A549 (cell line): ENCODE measurements around the gene DSTN. TPM values are rescaled to one million over a fixed set of nuclear protein-coding genes. Genes with fewer than 3 reads are reported as not detected.
A peak's percentile ranks its signal among the peaks of the same experiment; 100 is the strongest.

Experiments
- CBX8 ChIP-seq: fragments of 200-600 bp; sonication (generic); IDR thresholded peaks from 2 replicates; pipeline ENCODE4 v1.6.1; 2016
- E2F6 ChIP-seq: IDR thresholded peaks from 2 replicates; pipeline ENCODE4 v1.6.1; 2012; ENCODE audit warnings: low read depth, borderline replicate concordance
- ELK1 ChIP-seq: fragments of 150-350 bp; IDR thresholded peaks from 2 replicates; pipeline ENCODE4 v1.6.1; 2014; ENCODE audit warnings: low read depth, mild to moderate bottlenecking, low read length
- ESRRA ChIP-seq: fragments of 150-350 bp; IDR thresholded peaks from 2 replicates; pipeline ENCODE4 v1.6.1; 2014; ENCODE audit warnings: mild to moderate bottlenecking, low read length, borderline replicate concordance
- FOSB ChIP-seq: fragments of 250-450 bp; sonication (Bioruptor Pico); IDR thresholded peaks from 2 replicates; pipeline ENCODE4 v1.5.0; 2020; ENCODE audit warnings: mild to moderate bottlenecking, moderate library complexity
- FOSL2 ChIP-seq, 2 experiments: fragments of 450-650 bp in 1 of 2; fragments of >200 bp in 1 of 2; sonication (Bioruptor Twin) in 1 of 2; formaldehyde crosslinking; IDR thresholded peaks; 2 replicates each; pipeline versions ENCODE4 v1.5.0 to v1.6.1; 2016 to 2020; ENCODE audit warnings: mild to moderate bottlenecking in 1 of 2, moderate library complexity in 1 of 2
- FOXS1 ChIP-seq: fragments of 250-450 bp; sonication (Bioruptor Pico); IDR thresholded peaks from 2 replicates; pipeline ENCODE4 v1.5.0; 2020; ENCODE audit warnings: mild to moderate bottlenecking, moderate library complexity
- GATA3 ChIP-seq: IDR thresholded peaks from 2 replicates; pipeline ENCODE4 v1.6.1; 2012; ENCODE audit warnings: borderline replicate concordance
- HES2 ChIP-seq: fragments of >200 bp; sonication (Bioruptor Twin); formaldehyde crosslinking; IDR thresholded peaks from 2 replicates; pipeline ENCODE4 v1.6.1; 2016
- HOXA7 ChIP-seq: fragments of 250-450 bp; sonication (Bioruptor Pico); IDR thresholded peaks from 2 replicates; pipeline ENCODE4 v1.5.0; 2020; ENCODE audit warnings: mild to moderate bottlenecking, moderate library complexity
- HOXB5 ChIP-seq: fragments of 250-450 bp; sonication (Bioruptor Pico); IDR thresholded peaks from 2 replicates; pipeline ENCODE4 v1.5.0; 2020; ENCODE audit warnings: mild to moderate bottlenecking, moderate library complexity
- JUN ChIP-seq, 2 experiments: fragments of >200 bp; sonication (Bioruptor Twin); formaldehyde crosslinking; IDR thresholded peaks; 2 replicates in 1 of 2; 3 replicates in 1 of 2; pipeline ENCODE4 v1.6.1; 2016 to 2017
- JUNB ChIP-seq: fragments of >200 bp; sonication (Bioruptor Twin); formaldehyde crosslinking; IDR thresholded peaks from 2 replicates; pipeline ENCODE4 v1.6.1; 2016
- KDM1A ChIP-seq: fragments of 200-600 bp; sonication (generic); IDR thresholded peaks from 2 replicates; pipeline ENCODE4 v1.6.1; 2016; ENCODE audit warnings: low read depth, mild to moderate bottlenecking
- MAFK ChIP-seq: fragments of 450-650 bp; IDR thresholded peaks from 2 replicates; pipeline ENCODE4 v1.6.1; 2014; ENCODE audit not compliant: partially characterized antibody
- MAX ChIP-seq: IDR thresholded peaks from 2 replicates; pipeline ENCODE4 v1.6.1; 2012
- NFE2L2 ChIP-seq: fragments of 150-350 bp; conservative IDR thresholded peaks from 2 replicates; pipeline ENCODE4 v1.6.1; 2014; ENCODE audit warnings: low read length
- POLR2A ChIP-seq: IDR thresholded peaks from 2 replicates; pipeline ENCODE4 v1.6.1; 2012; ENCODE audit warnings: mild to moderate bottlenecking, low read length
- RAD21 ChIP-seq, 2 experiments: fragments of >200 bp in 1 of 2; sonication (Bioruptor Twin) in 1 of 2; formaldehyde crosslinking in 1 of 2; IDR thresholded peaks in 1 of 2; conservative IDR thresholded peaks in 1 of 2; 2 replicates in 1 of 2; 3 replicates in 1 of 2; pipeline ENCODE4 v1.6.1; 2012 to 2018; ENCODE audit warnings: inconsistent platforms in 1 of 2
- RARB ChIP-seq: fragments of 250-450 bp; sonication (Bioruptor Pico); IDR thresholded peaks from 2 replicates; pipeline ENCODE4 v1.8.0; 2021; ENCODE audit warnings: mild to moderate bottlenecking, moderate library complexity
- RCOR1 ChIP-seq: fragments of 150-350 bp; IDR thresholded peaks from 2 replicates; pipeline ENCODE4 v1.6.1; 2014; ENCODE audit warnings: antibody characterized with exemption, low read length, low read depth
- REST ChIP-seq: fragments of 200-600 bp; sonication (generic); IDR thresholded peaks from 2 replicates; pipeline ENCODE4 v1.6.1; 2016; ENCODE audit warnings: antibody characterized with exemption, mild to moderate bottlenecking, moderate library complexity
- RNF2 ChIP-seq: fragments of 200-600 bp; sonication (generic); IDR thresholded peaks from 2 replicates; pipeline ENCODE4 v1.6.1; 2016; ENCODE audit warnings: low read depth, mild to moderate bottlenecking, antibody characterized with exemption, moderate library complexity, borderline replicate concordance
- SMC3 ChIP-seq: fragments of >200 bp; sonication (Bioruptor Twin); formaldehyde crosslinking; IDR thresholded peaks from 3 replicates; pipeline ENCODE4 v1.6.1; 2018; ENCODE audit warnings: inconsistent platforms
- TFCP2L1 ChIP-seq: fragments of 250-450 bp; sonication (Bioruptor Pico); IDR thresholded peaks from 2 replicates; pipeline ENCODE4 v1.5.0; 2021; ENCODE audit warnings: mild to moderate bottlenecking
- TP53 ChIP-seq: fragments of 250-450 bp; sonication (Bioruptor Pico); IDR thresholded peaks from 2 replicates; pipeline ENCODE4 v1.5.0; 2021; ENCODE audit warnings: mild to moderate bottlenecking, moderate library complexity
- USF2 ChIP-seq: fragments of 450-650 bp; IDR thresholded peaks from 2 replicates; pipeline ENCODE4 v1.6.1; 2014; ENCODE audit warnings: antibody characterized with exemption
- polyA plus RNA-seq, 4 experiments: library from polyadenylated mRNA; depleted of rRNA in 3 of 4; stranded (reverse); fragments of >200 nt; fragmentation: RNase III in 1 of 4; extraction: RNeasy Plus Mini Kit Qiagen cat#74134 plus additional on column Dnase treatment in 1 of 4; gene quantifications; 2 replicates in 3 of 4; 3 replicates in 1 of 4; pipeline ENCODE4 v1.2.3, GENCODE V29; 2011 to 2017
- TF ChIP-seq, protein P1 (sequence below): fragments of >200 bp; sonication (Bioruptor Twin); formaldehyde crosslinking; IDR thresholded peaks from 3 replicates; pipeline ENCODE4 v1.6.1; 2016
- TF ChIP-seq, protein P2 (sequence below): IDR thresholded peaks from 2 replicates; pipeline ENCODE4 v1.6.1; 2012

DSTN gene
- polyA plus RNA-seq, 2 of the 4 experiments (the other 2 are of a cell fraction) = 544 to 1,131 TPM

- no peak for TF ChIP-seq MAFK
- TF ChIP-seq NFE2L2 = no peak
- peak; percentile 85 for TF ChIP-seq MAX
- peak; percentile 86 to 94 for TF ChIP-seq JUN (IDR thresholded peaks at IDR 0.05)
- TF ChIP-seq CBX8 = no peak
- peak; percentile 32; the same call in 1 of the 3 replicates for TF ChIP-seq SMC3
- TF ChIP-seq, protein P1, sequence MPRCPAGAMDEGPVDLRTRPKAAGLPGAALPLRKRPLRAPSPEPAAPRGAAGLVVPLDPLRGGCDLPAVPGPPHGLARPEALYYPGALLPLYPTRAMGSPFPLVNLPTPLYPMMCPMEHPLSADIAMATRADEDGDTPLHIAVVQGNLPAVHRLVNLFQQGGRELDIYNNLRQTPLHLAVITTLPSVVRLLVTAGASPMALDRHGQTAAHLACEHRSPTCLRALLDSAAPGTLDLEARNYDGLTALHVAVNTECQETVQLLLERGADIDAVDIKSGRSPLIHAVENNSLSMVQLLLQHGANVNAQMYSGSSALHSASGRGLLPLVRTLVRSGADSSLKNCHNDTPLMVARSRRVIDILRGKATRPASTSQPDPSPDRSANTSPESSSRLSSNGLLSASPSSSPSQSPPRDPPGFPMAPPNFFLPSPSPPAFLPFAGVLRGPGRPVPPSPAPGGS = peak; percentile 90
- no peak for TF ChIP-seq KDM1A
- no peak for TF ChIP-seq RNF2
- TF ChIP-seq JUNB = peak; percentile 60; the same call in 1 of the 2 replicates
- TF ChIP-seq TFCP2L1 = peak; percentile 94
- TF ChIP-seq E2F6 = peak; percentile 64
- TF ChIP-seq GATA3 = peak; percentile 53; the same call in 1 of the 2 replicates
- no peak for TF ChIP-seq ESRRA
- no peak for TF ChIP-seq HES2
- peak; percentile 87; the same call in 1 of the 2 replicates for TF ChIP-seq TP53 (CRISPR knock-in tag)
- peak; percentile 80 for TF ChIP-seq FOSB (CRISPR knock-in tag)
- no peak for TF ChIP-seq USF2
- peak; percentile 62 for TF ChIP-seq FOSL2 (IDR thresholded peaks at IDR 0.05)
- TF ChIP-seq FOSL2 (CRISPR knock-in tag; IDR thresholded peaks at IDR 0.05) = peak; percentile 97
- peak; percentile 32; the same call in 1 of the 2 replicates for TF ChIP-seq POLR2A
- no peak for TF ChIP-seq HOXA7
- TF ChIP-seq, protein P2, sequence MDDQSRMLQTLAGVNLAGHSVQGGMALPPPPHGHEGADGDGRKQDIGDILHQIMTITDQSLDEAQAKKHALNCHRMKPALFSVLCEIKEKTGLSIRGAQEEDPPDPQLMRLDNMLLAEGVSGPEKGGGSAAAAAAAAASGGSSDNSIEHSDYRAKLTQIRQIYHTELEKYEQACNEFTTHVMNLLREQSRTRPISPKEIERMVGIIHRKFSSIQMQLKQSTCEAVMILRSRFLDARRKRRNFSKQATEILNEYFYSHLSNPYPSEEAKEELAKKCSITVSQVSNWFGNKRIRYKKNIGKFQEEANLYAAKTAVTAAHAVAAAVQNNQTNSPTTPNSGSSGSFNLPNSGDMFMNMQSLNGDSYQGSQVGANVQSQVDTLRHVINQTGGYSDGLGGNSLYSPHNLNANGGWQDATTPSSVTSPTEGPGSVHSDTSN = peak; percentile 84
- no peak for TF ChIP-seq ELK1
- TF ChIP-seq RARB (CRISPR knock-in tag) = no peak; the same call in none of the 2 replicates
- TF ChIP-seq HOXB5 (CRISPR knock-in tag) = no peak
- no peak for TF ChIP-seq FOXS1 (CRISPR knock-in tag)
- TF ChIP-seq REST = peak; percentile 54
- peak; percentile 15 to 23; a peak in 1 of 5 replicates for TF ChIP-seq RAD21 (conservative IDR thresholded peaks at IDR 0.05 in 1 of 2, IDR thresholded peaks at IDR 0.05 in 1 of 2)
- no peak for TF ChIP-seq RCOR1
Measured at GRCh38 chr20:17568972-17569521, 828 bp upstream of the DSTN start (continued).
